B cell (primary cell): ENCODE data around the gene IFI16.

Experiments
- CTCF ChIP-seq: fragments of 200-600 bp; IDR thresholded peaks from one replicate; pipeline ENCODE4 v1.8.0; 2022; ENCODE audit warnings: antibody characterized with exemption, mild to moderate bottlenecking
- EZH2 ChIP-seq: IDR thresholded peaks from 2 replicates; pipeline ENCODE4 v1.6.1; 2012; ENCODE audit warnings: borderline replicate concordance, low read depth, mild to moderate bottlenecking, moderate library complexity, low read length; ENCODE audit not compliant: insufficient read depth, poor library complexity, severe bottlenecking

DNA sequence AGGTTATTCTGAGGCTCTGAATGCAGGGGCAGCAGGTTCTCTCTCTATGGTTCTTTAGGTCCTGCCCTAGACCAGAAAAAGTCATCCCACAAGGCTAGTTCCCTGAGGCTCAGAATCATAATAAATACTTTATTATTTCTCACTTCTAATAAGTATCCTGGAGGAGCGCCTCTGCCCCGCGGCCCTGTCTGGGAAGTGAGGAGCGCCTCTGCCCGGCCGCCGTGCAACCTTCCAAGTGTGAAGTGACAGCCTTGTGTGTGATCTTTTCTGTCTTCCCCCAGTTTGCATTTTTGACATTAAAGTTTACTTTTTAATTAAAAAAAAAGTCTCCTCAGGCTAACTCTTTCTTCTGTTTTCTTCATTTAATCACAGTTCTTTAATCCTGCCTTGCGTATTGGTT lies 55.4 kb downstream of the IFI16 start:
- TF ChIP-seq CTCF (no peak), EZH2 (no peak)
